Suppressor macrophage treated with lipopolysaccharide for 4 hours (primary cell): ENCODE results near the gene EARS2.
A peak's percentile ranks its signal among the peaks of the same experiment; 100 is the strongest.
"Not testable (repeated sequence)": the region's sequence is repeated elsewhere in the genome, so short reads cannot be mapped to it uniquely, and the experiment has no call there.

Source experiments
- DNase-seq: peaks from one replicate; pipeline ENCODE4 v3.0.0-alpha.2; 2020

The EARS2 gene

GRCh38 chr16:23566724-23567123, 9.6 kb upstream of the EARS2 start:
- no peak for DNase-seq

GRCh38 chr16:23564575-23565363, 7.6 kb upstream of the EARS2 start:
- no peak for DNase-seq

- no peak for DNase-seq
Measured at GRCh38 chr16:23563186-23563585, 6.0 kb upstream of the EARS2 start.

GRCh38 chr16:23562505-23562904, 5.4 kb upstream of the EARS2 start:
- DNase-seq: no peak

- no peak for DNase-seq
Measured at GRCh38 chr16:23561586-23561985, 4.4 kb upstream of the EARS2 start.

- DNase-seq: peak; percentile 27
Measured at GRCh38 chr16:23557779-23558702, 891 bp upstream of the EARS2 start.

- DNase-seq: no peak
Measured at GRCh38 chr16:23554536-23554935, 2.6 kb downstream of the EARS2 start.

- no peak for DNase-seq
Measured at GRCh38 chr16:23552161-23552560, 5.0 kb downstream of the EARS2 start.

GRCh38 chr16:23549938-23550337, 7.2 kb downstream of the EARS2 start:
- DNase-seq: no peak

GRCh38 chr16:23544436-23544835, 12.7 kb downstream of the EARS2 start:
- DNase-seq: no peak

- DNase-seq: not testable (repeated sequence)
Measured at GRCh38 chr16:23540817-23541178, 16.4 kb downstream of the EARS2 start.

- DNase-seq: no peak
Measured at GRCh38 chr16:23539984-23540816, 16.9 kb downstream of the EARS2 start.

GRCh38 chr16:23538919-23539278, 18.3 kb downstream of the EARS2 start:
- no peak for DNase-seq

- no peak for DNase-seq
Measured at GRCh38 chr16:23537390-23537789, 19.8 kb downstream of the EARS2 start.

GRCh38 chr16:23535901-23536300, 21.2 kb downstream of the EARS2 start:
- no peak for DNase-seq

- no peak for DNase-seq
Measured at GRCh38 chr16:23534868-23535860, 22.0 kb downstream of the EARS2 start.

- no peak for DNase-seq
Measured at GRCh38 chr16:23532448-23532847, 24.7 kb downstream of the EARS2 start.

GRCh38 chr16:23530062-23530461, 27.1 kb downstream of the EARS2 start:
- no peak for DNase-seq

GRCh38 chr16:23528644-23529310, 28.4 kb downstream of the EARS2 start:
- DNase-seq: peak; percentile 47

GRCh38 chr16:23527961-23528643, 29.0 kb downstream of the EARS2 start:
- DNase-seq: no peak

- DNase-seq: no peak
Measured at GRCh38 chr16:23524886-23525285, 32.3 kb downstream of the EARS2 start.
